Measurements from ENCODE around the gene NR2C1. TPM values are rescaled to one million over a fixed set of nuclear protein-coding genes. Genes with fewer than 3 reads are reported as not detected.
"Not testable (repeated sequence)": the region's sequence is repeated elsewhere in the genome, so short reads cannot be mapped to it uniquely, and the experiment has no call there.

Gene NR2C1
- total RNA-seq, 2 donors from 2014 or later, result 16.2 to 28.8 TPM

- Histone ChIP-seq H3K27me3 (no peaks in the 10 kb centered on the region), H3K9me3 (no peaks in the 10 kb centered on the region), H3K27ac (no peak overlapping the region), H3K4me1 (peaks cover 4% of the 10 kb centered on the region), H3K4me3 (no peak overlapping the region), H3K36me3 (replicated peaks in 1 of 2; ENCODE audit: insufficient read depth in 1 of 2, low read depth in 2 of 2) (peaks cover 0 to 4% of the 10 kb centered on the region in 2 donors)
- TF ChIP-seq CTCF (IDR thresholded peaks at IDR 0.05), result no peak
- no peak for TF ChIP-seq POLR2A (IDR thresholded peaks at IDR 0.05)
- no peak for DNase-seq
- ATAC-seq, result no peak
- intact Hi-C loops (cut with DNase I), result no loop called here
- 87 to 91% methylated on average over 6 of the region's 6 CpGs for WGBS, 2 donors
These were observed 76.4 kb downstream of the NR2C1 start for GRCh38 chr12:94997061-94997460.

- intact Hi-C loops (cut with DNase I), result no loop called here
These were observed 79.1 kb downstream of the NR2C1 start for GRCh38 chr12:94994312-94994711.

GRCh38 chr12:94993855-94994254, 79.6 kb downstream of the NR2C1 start:
- H3K4me1 ChIP-seq; ATAC-seq; DNase-seq; H3K36me3 ChIP-seq (replicated peaks in 1 of 2; ENCODE audit: insufficient read depth in 1 of 2, low read depth in 2 of 2); H3K9me3 ChIP-seq; H3K27me3 ChIP-seq; intact Hi-C loops (cut with DNase I); H3K27ac ChIP-seq; H3K4me3 ChIP-seq: not testable (repeated sequence)
- WGBS, 2 donors, result 70 to 75% methylated on average over 3 of the region's 3 CpGs

More at GRCh38 chr12:94994312-94994711, 79.1 kb downstream of the NR2C1 start:
- TF ChIP-seq POLR2A (IDR thresholded peaks at IDR 0.05) (no peak), CTCF (IDR thresholded peaks at IDR 0.05) (no peak)
- no peak overlapping the region for H3K27ac ChIP-seq
- H3K9me3 ChIP-seq, result no peaks in the 10 kb centered on the region
- no peaks in the 10 kb centered on the region for H3K27me3 ChIP-seq
- ATAC-seq (no peak), DNase-seq (no peak)
- 89 to 98% methylated on average over 2 of the region's 2 CpGs for WGBS, 2 donors
- H3K36me3 ChIP-seq (replicated peaks in 1 of 2; ENCODE audit: insufficient read depth in 1 of 2, low read depth in 2 of 2), result peaks cover 0 to 4% of the 10 kb centered on the region in 2 donors
- no peaks in the 10 kb centered on the region for H3K4me1 ChIP-seq
- no peak overlapping the region for H3K4me3 ChIP-seq

GRCh38 chr12:94990222-94990621, 83.2 kb downstream of the NR2C1 start:
- ATAC-seq, result no peak

GRCh38 chr12:94988471-94988870, 84.9 kb downstream of the NR2C1 start:
- intact Hi-C loops (cut with DNase I), result no loop called here
- H3K9me3 ChIP-seq, result no peaks in the 10 kb centered on the region
- TF ChIP-seq CTCF (IDR thresholded peaks at IDR 0.05) (no peak), POLR2A (IDR thresholded peaks at IDR 0.05) (no peak)
- ATAC-seq (no peak), DNase-seq (no peak)
- H3K27ac ChIP-seq, result no peak overlapping the region
- WGBS, 2 donors, result 71 to 87% methylated on average over 6 of the region's 6 CpGs
- H3K4me1 ChIP-seq, result no peaks in the 10 kb centered on the region
- H3K36me3 ChIP-seq (replicated peaks in 1 of 2; ENCODE audit: insufficient read depth in 1 of 2, low read depth in 2 of 2), result no peaks in the 10 kb centered on the region
- H3K27me3 ChIP-seq, result no peaks in the 10 kb centered on the region
- no peak overlapping the region for H3K4me3 ChIP-seq

More at GRCh38 chr12:94990222-94990621, 83.2 kb downstream of the NR2C1 start:
- Histone ChIP-seq H3K9me3 (no peaks in the 10 kb centered on the region), H3K4me1 (no peaks in the 10 kb centered on the region), H3K36me3 (replicated peaks in 1 of 2; ENCODE audit: insufficient read depth in 1 of 2, low read depth in 2 of 2) (peaks cover 0 to 2% of the 10 kb centered on the region in 2 donors), H3K27me3 (no peaks in the 10 kb centered on the region), H3K27ac (no peak overlapping the region), H3K4me3 (no peak overlapping the region)
- WGBS, 2 donors, result 82 to 91% methylated on average over 3 of the region's 3 CpGs
- intact Hi-C loops (cut with DNase I), result no loop called here
- no peak for DNase-seq
- TF ChIP-seq CTCF (IDR thresholded peaks at IDR 0.05), result no peak
- no peak for TF ChIP-seq POLR2A (IDR thresholded peaks at IDR 0.05)

All from body of pancreas (tissue), 4 donors.